Spleen (tissue), 11 donors: ENCODE data around the gene ZNF503. TPM values are rescaled to one million over a fixed set of nuclear protein-coding genes. Genes with fewer than 3 reads are reported as not detected.

Experiments used
- DNase-seq: peaks from one replicate; pipeline ENCODE4 v3.0.0-alpha.2; 2020
- H3K27ac ChIP-seq, 8 donors: fragments of 200-600 bp; sonication (generic) in 7 of 8; 1 replicate in 4 of 8; 2 replicates in 4 of 8; pipeline versions ENCODE4 v1.5.0 to v1.8.0; 2016 to 2021; ENCODE audit warnings: inconsistent platforms in 4 of 8, mild to moderate bottlenecking in 4 of 8, moderate library complexity in 1 of 8
- H3K27me3 ChIP-seq, 7 donors: fragments of 200-600 bp; sonication (generic) in 6 of 7; replicated peaks in 1 of 7; 1 replicate in 4 of 7; 2 replicates in 3 of 7; pipeline versions ENCODE4 v1.5.0 to v1.8.0; 2016 to 2021; ENCODE audit warnings: inconsistent platforms in 3 of 7, mild to moderate bottlenecking in 1 of 7
- H3K36me3 ChIP-seq, 6 donors: fragments of 200-600 bp; sonication (generic) in 5 of 6; 1 replicate in 4 of 6; 2 replicates in 2 of 6; pipeline versions ENCODE4 v1.5.0 to v1.8.0; 2016 to 2021; ENCODE audit warnings: inconsistent platforms in 2 of 6
- H3K4me1 ChIP-seq, 6 donors: fragments of 200-600 bp; sonication (generic) in 5 of 6; 1 replicate in 3 of 6; 2 replicates in 3 of 6; pipeline versions ENCODE4 v1.5.0 to v1.8.0; 2016 to 2021; ENCODE audit warnings: inconsistent platforms in 3 of 6
- H3K4me3 ChIP-seq, 8 donors: fragments of 200-600 bp; sonication (generic) in 7 of 8; 1 replicate in 4 of 8; 2 replicates in 4 of 8; pipeline versions ENCODE4 v1.5.0 to v1.8.0; 2016 to 2021; ENCODE audit warnings: inconsistent platforms in 4 of 8, mild to moderate bottlenecking in 4 of 8, moderate library complexity in 2 of 8
- H3K9me3 ChIP-seq, 8 donors: fragments of 200-600 bp; sonication (generic) in 7 of 8; 1 replicate in 4 of 8; 2 replicates in 4 of 8; pipeline versions ENCODE4 v1.5.0 to v1.8.0; 2016 to 2021; ENCODE audit warnings: inconsistent platforms in 4 of 8
- CTCF ChIP-seq, 11 experiments: fragments of 200-600 bp in 7 of 11; fragments of 450-650 bp in 4 of 11; sonication (generic) in 4 of 11; IDR thresholded peaks in 8 of 11; conservative IDR thresholded peaks in 3 of 11; 1 replicate in 7 of 11; 2 replicates in 4 of 11; pipeline versions ENCODE4 v1.4.0 to v1.8.0; 2016 to 2021; ENCODE audit warnings: antibody characterized with exemption in 11 of 11, inconsistent platforms in 4 of 11, mild to moderate bottlenecking in 1 of 11
- POLR2A ChIP-seq, 3 donors: fragments of 450-650 bp; IDR thresholded peaks; one replicate each; pipeline ENCODE4 v1.5.1; 2017; ENCODE audit warnings: antibody characterized with exemption in 3 of 3, mild to moderate bottlenecking in 1 of 3
- POLR2AphosphoS5 ChIP-seq, 3 donors: sonication (generic); formaldehyde crosslinking; IDR thresholded peaks; one replicate each; pipeline ENCODE4 v1.5.1; 2017; ENCODE audit warnings: antibody characterized with exemption in 3 of 3
- WGBS, 5 donors: extraction: QIAGEN DNeasy Blood & Tissue Kit in 3 of 5; methylation state at CpG; one replicate each; pipeline versions ENCODE4 v1.1.5 to v1.1.7; 2013 to 2018; 5-methylcytosine and 5-hydroxymethylcytosine counted together
- intact Hi-C: fragments of 100-400 bp; cut with DNase I; formaldehyde crosslinking; loops from one replicate; pipeline ENCODE4 v1.15.0; 2023; ENCODE audit warnings: low total_unique reads
- polyA plus RNA-seq, 3 donors: library from polyadenylated mRNA; stranded (reverse); fragments of 200-250 nt; gene quantifications; one replicate each; pipeline ENCODE4 v1.2.1, GENCODE V29; 2013
- total RNA-seq, 7 donors: library from RNA; depleted of rRNA in 3 of 7; stranded (reverse); fragments of >200 nt in 3 of 7; fragmentation: NEBNext Ultra II Directional in 4 of 7; extraction: Animal tissue kit (Norgen Biotek cat#: 25700) in 4 of 7; gene quantifications; one replicate each; pipeline versions ENCODE4 v1.1.0 to v1.2.1, GENCODE V29; 2016 to 2021
- donor health status: healthy with polysubstance abuse.
- donor health status: DM: no; HTN: no; CAD: no; lungs with moderate emphysema.
- donor health status: DM: no; HTN: no; CAD: no.
- donor health status: Bipolar disorder and iron deficiency.
- donor health status: healthy.
- donor health status: DM: no; HTN: no; CAD: no.
- donor health status: DM: yes; HTN: yes; CAD: no.

Gene ZNF503
- total and polyA plus RNA-seq, 10 donors = 3.2 to 25.6 (median 9.3) TPM

GRCh38 chr10:75414527-75414926 lies 13.0 kb upstream of the ZNF503 start:
- Histone ChIP-seq H3K27me3 (peaks cover 0 to 36% (median 3%) of the 10 kb centered on the region in 7 donors), H3K4me1 (peaks cover 0 to 9% (median 0%) of the 10 kb centered on the region in 6 donors), H3K4me3 (no peak overlapping the region), H3K36me3 (no peaks in the 10 kb centered on the region), H3K9me3 (no peaks in the 10 kb centered on the region), H3K27ac (no peak overlapping the region)
- DNase-seq = no peak
- TF ChIP-seq POLR2AphosphoS5 (IDR thresholded peaks at IDR 0.05) = no peak
- 70 to 91% (median 82%) methylated on average over 1 of the region's 1 CpG for WGBS, 5 donors
- intact Hi-C loops = no loop called here

- Histone ChIP-seq H3K36me3 (no peaks in the 10 kb centered on the region), H3K27me3 (peaks cover 0 to 63% (median 39%) of the 10 kb centered on the region in 7 donors), H3K27ac (peak overlapping the region in 2 of 8 donors; percentile 77 to 81), H3K4me3 (peak overlapping the region in 1 of 8 donors; percentile 80), H3K9me3 (no peaks in the 10 kb centered on the region), H3K4me1 (peaks cover 10 to 39% (median 25%) of the 10 kb centered on the region in 6 donors)
- TF ChIP-seq CTCF (IDR thresholded peaks at IDR 0.05 in 8 of 11, conservative IDR thresholded peaks at IDR 0.05 in 3 of 11) = no peak
- TF ChIP-seq POLR2AphosphoS5 (IDR thresholded peaks at IDR 0.05) = no peak
- no peak for TF ChIP-seq POLR2A (IDR thresholded peaks at IDR 0.05)
- 76 to 81% (median 79%) methylated on average over 10 of the region's 10 CpGs for WGBS, 5 donors
- no peak for DNase-seq
- intact Hi-C loops = no loop called here
Measured at GRCh38 chr10:75410132-75411005, 8.8 kb upstream of the ZNF503 start.

- H3K4me1 ChIP-seq = peaks cover 12 to 51% (median 37%) of the 10 kb centered on the region in 6 donors
- peak; percentile 88 for DNase-seq
- H3K36me3 ChIP-seq = no peaks in the 10 kb centered on the region
- peak overlapping the region; percentile 21 to 83 (median 80) for H3K27ac ChIP-seq
- no peaks in the 10 kb centered on the region for H3K9me3 ChIP-seq
- TF ChIP-seq CTCF (IDR thresholded peaks at IDR 0.05 in 8 of 11, conservative IDR thresholded peaks at IDR 0.05 in 3 of 11) = no peak
- TF ChIP-seq POLR2AphosphoS5 (IDR thresholded peaks at IDR 0.05) = peak in 2 of 3 donors; percentile 52 to 61
- WGBS, 5 donors = 1 to 4% (median 2%) methylated on average over 34 to 76 of the region's 76 CpGs
- intact Hi-C loops = loop anchor here (10.0 kb wide), 2 partner anchors 896 to 1576 kb away; no protein-coding TSS in a partner anchor
- peak overlapping the region; percentile 29 to 80 (median 64) for H3K4me3 ChIP-seq
- H3K27me3 ChIP-seq = peaks cover 0 to 72% (median 51%) of the 10 kb centered on the region in 7 donors
Measured at GRCh38 chr10:75408911-75409885, 7.6 kb upstream of the ZNF503 start.

GRCh38 chr10:75408509-75408875 lies 6.9 kb upstream of the ZNF503 start:
- peak overlapping the region in 7 of 8 donors; percentile 75 to 83 (median 80) for H3K27ac ChIP-seq
- TF ChIP-seq POLR2AphosphoS5 (IDR thresholded peaks at IDR 0.05) (no peak), POLR2A (IDR thresholded peaks at IDR 0.05) (no peak), CTCF (IDR thresholded peaks at IDR 0.05 in 8 of 11, conservative IDR thresholded peaks at IDR 0.05 in 3 of 11) (no peak)
- peaks cover 12 to 58% (median 44%) of the 10 kb centered on the region in 6 donors for H3K4me1 ChIP-seq
- no peaks in the 10 kb centered on the region for H3K36me3 ChIP-seq
- H3K4me3 ChIP-seq = peak overlapping the region; percentile 29 to 80 (median 64)
- H3K9me3 ChIP-seq = no peaks in the 10 kb centered on the region
- WGBS, 5 donors = 1 to 6% (median 1%) methylated on average over 27 of the region's 27 CpGs
- intact Hi-C loops = loop anchor here (10.0 kb wide), 2 partner anchors 896 to 1576 kb away; no protein-coding TSS in a partner anchor
- no peak for DNase-seq
- peaks cover 0 to 79% (median 56%) of the 10 kb centered on the region in 7 donors for H3K27me3 ChIP-seq
